WTC11 (cell line): Measurements from ENCODE around the gene NOTUM. TPM values are rescaled to one million over a fixed set of nuclear protein-coding genes. Genes with fewer than 3 reads are reported as not detected.
A peak's percentile ranks its signal among the peaks of the same experiment; 100 is the strongest.

Source experiments
- ATAC-seq: fragments of 200-7000 bp; cut with Tn5 transposase; 2 replicates; pipeline ENCODE4 v1.10.0; 2021; ENCODE audit warnings: mild to moderate bottlenecking, moderate library complexity
- CTCF ChIA-PET: fragments of 300-600 bp; sonication (Branson Sonifier 250); formaldehyde crosslinking; loops from one replicate; lab custom pipeline; 2021; ENCODE audit warnings: antibody characterized with exemption; lab: Charles Lee
- POLR2A ChIA-PET: fragments of 350-600 bp; sonication (Branson Sonifier 250); formaldehyde crosslinking; loops from one replicate; lab custom pipeline; 2021; ENCODE audit warnings: antibody characterized with exemption; lab: Charles Lee
- DNase-seq: peaks from one replicate; pipeline ENCODE4 v3.0.0; 2021; ENCODE audit warnings: low spot score
- H3K27ac Mint-ChIP-seq: 2 replicates; pipeline ENCODE4 v1.8.0; 2021; ENCODE audit warnings: mixed read lengths
- H3K27me3 Mint-ChIP-seq: 2 replicates; pipeline ENCODE4 v1.8.0; 2021; ENCODE audit warnings: low read depth, mild to moderate bottlenecking, moderate library complexity, mixed read lengths
- H3K36me3 Mint-ChIP-seq: 2 replicates; pipeline ENCODE4 v1.8.0; 2021; ENCODE audit warnings: mixed read lengths
- H3K4me1 Mint-ChIP-seq: 2 replicates; pipeline ENCODE4 v1.8.0; 2022; ENCODE audit warnings: mixed read lengths
- H3K4me3 Mint-ChIP-seq: 2 replicates; pipeline ENCODE4 v1.8.0; 2021; ENCODE audit warnings: mild to moderate bottlenecking, moderate library complexity, mixed read lengths
- H3K9me3 Mint-ChIP-seq: 2 replicates; pipeline ENCODE4 v1.8.0; 2021; ENCODE audit warnings: mixed read lengths
- ATF3 ChIP-seq: sonication (generic); formaldehyde crosslinking; conservative IDR thresholded peaks from 2 replicates; pipeline ENCODE4 v1.8.1; 2022; ENCODE audit warnings: mild to moderate bottlenecking, missing genetic modification reagents
- ELF4 ChIP-seq: sonication (generic); formaldehyde crosslinking; IDR thresholded peaks from 2 replicates; pipeline ENCODE4 v1.8.1; 2022; ENCODE audit warnings: low read depth, mild to moderate bottlenecking, moderate library complexity, missing genetic modification reagents
- GRHL2 ChIP-seq: fragments of 250-450 bp; sonication (Bioruptor Pico); IDR thresholded peaks from 2 replicates; pipeline ENCODE4 v1.8.0; 2022; ENCODE audit warnings: mild to moderate bottlenecking, moderate library complexity; ENCODE audit not compliant: insufficient replicate concordance, severe bottlenecking
- MAX ChIP-seq: sonication (generic); formaldehyde crosslinking; IDR thresholded peaks from 2 replicates; pipeline ENCODE4 v1.8.0; 2022; ENCODE audit warnings: mild to moderate bottlenecking, missing genetic modification reagents
- MLX ChIP-seq: sonication (generic); formaldehyde crosslinking; IDR thresholded peaks from 2 replicates; pipeline ENCODE4 v1.8.1; 2023; ENCODE audit warnings: mild to moderate bottlenecking, missing genetic modification reagents, moderate library complexity
- NFATC4 ChIP-seq: fragments of 250-450 bp; sonication (Bioruptor Pico); IDR thresholded peaks from 2 replicates; pipeline ENCODE4 v1.9.0; 2021; ENCODE audit warnings: mild to moderate bottlenecking
- NR2C2 ChIP-seq: sonication (generic); formaldehyde crosslinking; IDR thresholded peaks from 2 replicates; pipeline ENCODE4 v1.8.0; 2022; ENCODE audit warnings: mild to moderate bottlenecking, missing genetic modification reagents
- OVOL2 ChIP-seq: fragments of 250-450 bp; sonication (Bioruptor Pico); IDR thresholded peaks from 2 replicates; pipeline ENCODE4 v1.9.0; 2021; ENCODE audit warnings: mild to moderate bottlenecking, borderline replicate concordance
- PRDM15 ChIP-seq: sonication (generic); formaldehyde crosslinking; IDR thresholded peaks from 2 replicates; pipeline ENCODE4 v1.8.0; 2022; ENCODE audit warnings: missing genetic modification reagents
- PRRX2 ChIP-seq: fragments of 250-450 bp; sonication (Bioruptor Pico); IDR thresholded peaks from 2 replicates; pipeline ENCODE4 v1.8.0; 2021; ENCODE audit warnings: mild to moderate bottlenecking
- SOX15 ChIP-seq: fragments of 250-450 bp; sonication (Bioruptor Pico); IDR thresholded peaks from 2 replicates; pipeline ENCODE4 v1.9.0; 2021; ENCODE audit warnings: mild to moderate bottlenecking
- ZNF281 ChIP-seq: sonication (generic); formaldehyde crosslinking; IDR thresholded peaks from 2 replicates; pipeline ENCODE4 v1.8.0; 2023; ENCODE audit warnings: mild to moderate bottlenecking, missing genetic modification reagents
- ZNF416 ChIP-seq: fragments of 250-450 bp; sonication (Bioruptor Pico); IDR thresholded peaks from 2 replicates; pipeline ENCODE4 v1.9.0; 2021; ENCODE audit warnings: mild to moderate bottlenecking, inconsistent platforms
- ZNF532 ChIP-seq: fragments of 250-450 bp; sonication (Bioruptor Pico); IDR thresholded peaks from 2 replicates; pipeline ENCODE4 v1.9.0; 2021; ENCODE audit warnings: mild to moderate bottlenecking, borderline replicate concordance
- total RNA-seq: library from RNA; stranded (reverse); gene quantifications from 3 replicates; pipeline ENCODE4 v1.2.3, GENCODE V29; 2021

NOTUM gene
- total RNA-seq, 1 experiment from 2014 or later, result 1.7 TPM

- Mint-ChIP-seq H3K27me3 (peaks cover 3% of the 10 kb centered on the region; the same call in 1 of the 2 replicates), H3K4me3 (peak overlapping the region; percentile 75), H3K27ac (peak overlapping the region; percentile 89), H3K36me3 (peaks cover 10% of the 10 kb centered on the region), H3K9me3 (no peaks in the 10 kb centered on the region), H3K4me1 (peaks cover 29% of the 10 kb centered on the region)
- DNase-seq (no peak), ATAC-seq (no peak)
- TF ChIP-seq MLX (CRISPR knock-in tag), result no peak
- TF ChIP-seq OVOL2 (CRISPR knock-in tag), result no peak
- TF ChIP-seq GRHL2, result no peak
- no peak for TF ChIP-seq PRRX2 (CRISPR knock-in tag)
- TF ChIP-seq ZNF532 (CRISPR knock-in tag), result no peak
- no peak for TF ChIP-seq NFATC4 (CRISPR knock-in tag)
- TF ChIP-seq NR2C2 (CRISPR knock-in tag), result no peak
- no peak for TF ChIP-seq ATF3 (CRISPR knock-in tag)
- TF ChIP-seq SOX15 (CRISPR knock-in tag), result no peak
- POLR2A ChIA-PET, result interaction anchor here (0.9 to 2.7 kb wide), 4 partner anchors 9 to 56 kb away, joined by 3 to 11 read pairs (median 6); partner anchors contain the start of gene SIRT7
- CTCF ChIA-PET, result interaction anchor here (0.5 to 3.9 kb wide), 9 partner anchors 18 to 112 kb away, joined by 3 to 21 read pairs (median 7); partner anchors contain the start of genes CENPX, DCXR, LRRC45 and RAC3
These were observed 35.0 kb downstream of the NOTUM start for GRCh38 chr17:81925860-81926450.

- peak; percentile 1; the same call in 1 of the 2 replicates for ATAC-seq
- Mint-ChIP-seq H3K9me3 (no peaks in the 10 kb centered on the region), H3K4me1 (peaks cover 29% of the 10 kb centered on the region), H3K36me3 (peaks cover 10% of the 10 kb centered on the region), H3K27ac (peak overlapping the region; percentile 94)
- peak; percentile 25; the same call in 1 of the 2 replicates for TF ChIP-seq PRDM15 (CRISPR knock-in tag)
- no peak for TF ChIP-seq ZNF416
- no peak for TF ChIP-seq ELF4 (CRISPR knock-in tag)
- TF ChIP-seq MAX (CRISPR knock-in tag), result peak; percentile 49; the same call in 1 of the 2 replicates
- peak; percentile 70 for TF ChIP-seq ZNF281 (CRISPR knock-in tag)
- TF ChIP-seq MLX (CRISPR knock-in tag), result no peak
- TF ChIP-seq, all 79 proteins: peak for 3
- no peak for DNase-seq
- Mint-ChIP-seq H3K27me3 (peaks cover 3% of the 10 kb centered on the region; the same call in 1 of the 2 replicates), H3K4me3 (peak overlapping the region; percentile 75)
- ChIA-PET CTCF (interaction anchor here (1.2 to 2.9 kb wide), 8 partner anchors 14 to 106 kb away, joined by 3 to 15 read pairs (median 8); partner anchors contain the start of gene PCYT2), POLR2A (interaction anchor here (0.6 to 2.5 kb wide), 6 partner anchors 8 to 222 kb away, joined by 3 to 9 read pairs (median 6); partner anchors contain the start of genes ANAPC11, CENPX and LRRC45)
These were observed 36.1 kb downstream of the NOTUM start for GRCh38 chr17:81924557-81925532.
